CD14-positive monocyte (primary cell): ENCODE data around the gene PYGM. TPM values are rescaled to one million over a fixed set of nuclear protein-coding genes. Genes with fewer than 3 reads are reported as not detected.
A peak's percentile ranks its signal among the peaks of the same experiment; 100 is the strongest.

ENCODE experiments used
- DNase-seq, 3 donors: peaks; one replicate each; pipeline ENCODE4 v3.0.0-alpha.2; 2011 to 2022
- H2AFZ ChIP-seq: 2 replicates; pipeline ENCODE4 v1.6.0; 2012; ENCODE audit warnings: mild to moderate bottlenecking, low read depth, low read length, inconsistent platforms; ENCODE audit not compliant: insufficient read depth, poor library complexity, severe bottlenecking
- H3K27ac ChIP-seq, 2 donors: 1 replicate in 1 of 2; 2 replicates in 1 of 2; pipeline ENCODE4 v1.5.1; 2012 to 2013; ENCODE audit warnings: low read length in 2 of 2, control low read depth in 1 of 2, inconsistent platforms in 1 of 2, low read depth in 1 of 2, mild to moderate bottlenecking in 1 of 2
- H3K27me3 ChIP-seq, 2 donors: one replicate each; pipeline versions ENCODE4 v1.6.0 to v1.6.1; 2011 to 2013; ENCODE audit warnings: low read length in 2 of 2; ENCODE audit not compliant: control insufficient read depth in 2 of 2, insufficient read depth in 2 of 2
- H3K36me3 ChIP-seq, 2 donors: replicated peaks in 1 of 2; 1 replicate in 1 of 2; 2 replicates in 1 of 2; pipeline versions ENCODE4 v1.5.1 to v1.6.1; 2012 to 2013; ENCODE audit warnings: low read length in 2 of 2, control low read depth in 1 of 2, inconsistent platforms in 1 of 2, mild to moderate bottlenecking in 1 of 2; ENCODE audit not compliant: insufficient read depth in 2 of 2, control insufficient read depth in 1 of 2
- H3K4me1 ChIP-seq, 2 donors: 1 replicate in 1 of 2; 2 replicates in 1 of 2; pipeline versions ENCODE4 v1.5.1 to v1.6.1; 2012 to 2013; ENCODE audit warnings: low read length in 2 of 2, control low read depth in 1 of 2, inconsistent platforms in 1 of 2, mild to moderate bottlenecking in 1 of 2, moderate library complexity in 1 of 2; ENCODE audit not compliant: insufficient read depth in 2 of 2, control insufficient read depth in 1 of 2
- H3K4me2 ChIP-seq: replicated peaks from 2 replicates; pipeline ENCODE3; 2012; ENCODE audit warnings: low read length, moderate library complexity, mild to moderate bottlenecking; ENCODE audit not compliant: poor library complexity, severe bottlenecking; ENCODE audit errors: extremely low read depth
- H3K4me3 ChIP-seq, 3 experiments: fragments of 200-600 bp in 1 of 3; sonication (generic) in 1 of 3; replicated peaks in 1 of 3; 1 replicate in 2 of 3; 2 replicates in 1 of 3; pipeline ENCODE4 v1.5.1; 2011 to 2013; ENCODE audit warnings: low read length in 3 of 3, mild to moderate bottlenecking in 3 of 3, control low read depth in 2 of 3, low read depth in 2 of 3, inconsistent platforms in 1 of 3, moderate library complexity in 1 of 3
- H3K79me2 ChIP-seq: 2 replicates; pipeline ENCODE4 v1.6.0; 2012; ENCODE audit warnings: mild to moderate bottlenecking, control low read depth, inconsistent platforms, low read length, moderate library complexity; ENCODE audit not compliant: insufficient read depth
- H3K9ac ChIP-seq: 2 replicates; pipeline ENCODE4 v1.6.0; 2017; ENCODE audit warnings: low read length, mild to moderate bottlenecking; ENCODE audit not compliant: insufficient read depth, poor library complexity, severe bottlenecking
- H3K9me3 ChIP-seq, 2 donors: replicated peaks in 1 of 2; 1 replicate in 1 of 2; 2 replicates in 1 of 2; pipeline versions ENCODE4 v1.5.1 to v1.6.1; 2012 to 2013; ENCODE audit warnings: low read length in 2 of 2, control low read depth in 1 of 2; ENCODE audit not compliant: control insufficient read depth in 1 of 2, insufficient read depth in 1 of 2
- H4K20me1 ChIP-seq: 2 replicates; pipeline ENCODE4 v1.6.0; 2012; ENCODE audit warnings: mild to moderate bottlenecking, low read length, control low read depth, moderate library complexity; ENCODE audit not compliant: insufficient read depth
- H3K27ac Mint-ChIP-seq, 7 donors: one replicate each; pipeline ENCODE4 v1.8.0; 2020; ENCODE audit warnings: mild to moderate bottlenecking in 7 of 7, mixed read lengths in 7 of 7, moderate library complexity in 6 of 7, inconsistent platforms in 2 of 7
- H3K27me3 Mint-ChIP-seq, 3 donors: one replicate each; pipeline ENCODE4 v1.8.0; 2021 to 2022; ENCODE audit warnings: low read depth in 3 of 3, mild to moderate bottlenecking in 3 of 3, mixed read lengths in 3 of 3, moderate library complexity in 3 of 3, inconsistent platforms in 1 of 3
- H3K36me3 Mint-ChIP-seq, 2 donors: one replicate each; pipeline ENCODE4 v1.8.0; 2020; ENCODE audit warnings: mixed read lengths in 2 of 2, inconsistent platforms in 1 of 2, mild to moderate bottlenecking in 1 of 2
- H3K4me1 Mint-ChIP-seq: one replicate; pipeline ENCODE4 v1.8.0; 2020; ENCODE audit warnings: mild to moderate bottlenecking, mixed read lengths
- H3K4me3 Mint-ChIP-seq, 2 donors: one replicate each; pipeline ENCODE4 v1.8.0; 2020; ENCODE audit warnings: mild to moderate bottlenecking in 2 of 2, mixed read lengths in 2 of 2, moderate library complexity in 1 of 2
- H3K9me3 Mint-ChIP-seq, 7 donors: one replicate each; pipeline ENCODE4 v1.8.0; 2020 to 2022; ENCODE audit warnings: mixed read lengths in 7 of 7, mild to moderate bottlenecking in 6 of 7, moderate library complexity in 6 of 7, inconsistent platforms in 2 of 7
- CTCF ChIP-seq: fragments of 200-600 bp; IDR thresholded peaks from one replicate; pipeline ENCODE4 v1.8.0; 2022; ENCODE audit warnings: antibody characterized with exemption, mild to moderate bottlenecking
- WGBS: methylation state at CpG from one replicate; pipeline ENCODE4 v1.1.5; 2013; ENCODE audit warnings: missing lambda C conversion rate; ENCODE audit not compliant: insufficient coverage; 5-methylcytosine and 5-hydroxymethylcytosine counted together
- intact Hi-C, 2 donors: fragments of 100-400 bp; cut with micrococcal nuclease; formaldehyde crosslinking; loops; one replicate each; pipeline versions ENCODE4 v1.15.0 to v1.15.1; 2023
- polyA plus RNA-seq, 3 donors: library from polyadenylated mRNA; depleted of rRNA in 1 of 3; unstranded in 2 of 3; stranded (reverse) in 1 of 3; fragments of 300-500 nt in 2 of 3; fragments of >200 nt in 1 of 3; fragmentation: Illumina TruSeq in 2 of 3; gene quantifications; 1 replicate in 2 of 3; 2 replicates in 1 of 3; pipeline ENCODE4 v1.2.3, GENCODE V29; 2012 to 2021

Gene PYGM
- polyA plus RNA-seq, 3 donors: 0.05 to 1.8 TPM; not detected in 1

- Mint-ChIP-seq H3K9me3 (no peaks in the 10 kb centered on the region), H3K4me1 (peaks cover 32% of the 10 kb centered on the region), H3K36me3 (peaks cover 40 to 51% of the 10 kb centered on the region in 2 donors), H3K27me3 (peaks cover 0 to 4% (median 1%) of the 10 kb centered on the region in 3 donors), H3K27ac (peak overlapping the region in 6 of 7 donors; percentile 31 to 74 (median 58)), H3K4me3 (peak overlapping the region; percentile 87 to 91)
- H3K27ac ChIP-seq: peak overlapping the region in 1 of 2 donors; percentile 83
- H3K27me3 ChIP-seq: no peaks in the 10 kb centered on the region
- H4K20me1 ChIP-seq: peaks cover 60% of the 10 kb centered on the region
- H3K9ac ChIP-seq: peak overlapping the region; percentile 75
- peaks cover 29 to 47% of the 10 kb centered on the region in 2 donors for H3K36me3 ChIP-seq
- H3K79me2 ChIP-seq: peaks cover 67% of the 10 kb centered on the region
- intact Hi-C loops: no loop called here
- H3K4me3 ChIP-seq: peak overlapping the region; percentile 71 to 95 (median 91)
- no peak overlapping the region for H2AFZ ChIP-seq
- DNase-seq: no peak
- peaks cover 32 to 48% of the 10 kb centered on the region in 2 donors for H3K4me1 ChIP-seq
- WGBS: 79% methylated on average over 17 of the region's 24 CpGs
- no peak for TF ChIP-seq CTCF
- no peaks in the 10 kb centered on the region for H3K9me3 ChIP-seq
- H3K4me2 ChIP-seq: peak overlapping the region; percentile 99
Observed at GRCh38 chr11:64741375-64742086, 18.2 kb downstream of the PYGM start.

- peaks cover 37% of the 10 kb centered on the region for H3K4me1 Mint-ChIP-seq
- no peak overlapping the region for H2AFZ ChIP-seq
- H3K4me3 Mint-ChIP-seq: no peak overlapping the region
- peaks cover 0 to 2% (median 0%) of the 10 kb centered on the region in 7 donors for H3K9me3 Mint-ChIP-seq
- H3K27ac Mint-ChIP-seq: no peak overlapping the region
- H3K27me3 Mint-ChIP-seq: peaks cover 0 to 4% (median 1%) of the 10 kb centered on the region in 3 donors
- H3K27ac ChIP-seq: no peak overlapping the region
- H3K4me3 ChIP-seq: no peak overlapping the region
- DNase-seq: no peak
- H3K36me3 ChIP-seq: peaks cover 46 to 64% of the 10 kb centered on the region in 2 donors
- peaks cover 21 to 34% of the 10 kb centered on the region in 2 donors for H3K4me1 ChIP-seq
- peaks cover 77% of the 10 kb centered on the region for H4K20me1 ChIP-seq
- no peak overlapping the region for H3K9ac ChIP-seq
- H3K9me3 ChIP-seq: no peaks in the 10 kb centered on the region
- no peaks in the 10 kb centered on the region for H3K27me3 ChIP-seq
- intact Hi-C loops: no loop called here
- H3K36me3 Mint-ChIP-seq: peaks cover 55 to 68% of the 10 kb centered on the region in 2 donors
- H3K4me2 ChIP-seq: no peak overlapping the region
- no peak for TF ChIP-seq CTCF
- WGBS: 98% methylated on average over 7 of the region's 12 CpGs
- peaks cover 84% of the 10 kb centered on the region for H3K79me2 ChIP-seq
Observed at GRCh38 chr11:64739871-64740270, 19.9 kb downstream of the PYGM start.
